Adrenal gland (tissue), 12 donors: ENCODE results near the gene PRKAR1B. TPM values are rescaled to one million over a fixed set of nuclear protein-coding genes. Genes with fewer than 3 reads are reported as not detected.

Experiments used
- DNase-seq, 7 donors: peaks; one replicate each; pipeline ENCODE4 v3.0.0-alpha.2; 2019 to 2020
- H3K27ac ChIP-seq, 5 donors: fragments of 200-600 bp; sonication (generic) in 4 of 5; 1 replicate in 3 of 5; 2 replicates in 2 of 5; pipeline versions ENCODE4 v1.5.1 to v1.8.0; 2016 to 2020; ENCODE audit warnings: mild to moderate bottlenecking in 1 of 5
- H3K27me3 ChIP-seq: fragments of 200-600 bp; 2 replicates; pipeline ENCODE4 v1.8.0; 2021
- H3K36me3 ChIP-seq, 2 donors: fragments of 200-600 bp; replicated peaks in 1 of 2; 1 replicate in 1 of 2; 2 replicates in 1 of 2; pipeline versions ENCODE4 v1.5.1 to v1.8.0; 2018 to 2022
- H3K4me1 ChIP-seq, 2 donors: fragments of 200-600 bp; replicated peaks in 1 of 2; 1 replicate in 1 of 2; 2 replicates in 1 of 2; pipeline versions ENCODE4 v1.5.1 to v1.8.0; 2018 to 2021
- H3K4me3 ChIP-seq, 4 donors: fragments of 200-600 bp; sonication (generic) in 3 of 4; one replicate each; pipeline ENCODE4 v1.5.1; 2016 to 2018
- H3K9me3 ChIP-seq, 3 donors: fragments of 200-600 bp; sonication (generic) in 1 of 3; replicated peaks in 1 of 3; 1 replicate in 2 of 3; 2 replicates in 1 of 3; pipeline versions ENCODE4 v1.5.1 to v1.8.0; 2016 to 2021
- POLR2A ChIP-seq, 2 donors: fragments of 450-650 bp; IDR thresholded peaks; one replicate each; pipeline ENCODE4 v1.6.1; 2017; ENCODE audit warnings: antibody characterized with exemption in 2 of 2, mild to moderate bottlenecking in 2 of 2, moderate library complexity in 1 of 2
- WGBS, 4 donors: extraction: QIAGEN DNeasy Blood & Tissue Kit in 2 of 4; methylation state at CpG; one replicate each; pipeline versions ENCODE4 v1.1.5 to v1.1.7; 2013 to 2017; 5-methylcytosine and 5-hydroxymethylcytosine counted together
- intact Hi-C, 2 donors: fragments of 100-400 bp; cut with DNase I; formaldehyde crosslinking; loops; one replicate each; pipeline versions ENCODE4 v1.14.1 to v1.15.0; 2022 to 2023
- polyA plus RNA-seq, 3 donors: library from polyadenylated mRNA; stranded (reverse); fragments of 200-250 nt in 2 of 3; fragments of 350-450 nt in 1 of 3; fragmentation: Illumina TruSeq in 1 of 3; extraction: RNeasy Lipid Tissue Mini Kit (QIAGEN cat#74804) in 1 of 3; gene quantifications; one replicate each; pipeline ENCODE4 v1.2.3, GENCODE V29; 2013 to 2014
- total RNA-seq, 9 donors: library from RNA; depleted of rRNA in 4 of 9; stranded (reverse); fragments of >200 nt in 4 of 9; fragments of 120-200 nt in 1 of 9; fragmentation: NEBNext Ultra II Directional in 1 of 9; extraction: Animal tissue kit (Norgen Biotek cat#: 25700) in 1 of 9; gene quantifications; one replicate each; pipeline versions ENCODE4 v1.1.0 to v1.2.4, GENCODE V29; 2013 to 2023
- TF ChIP-seq, protein P1 (sequence below), 6 experiments: fragments of 450-650 bp in 4 of 6; fragments of 200-600 bp in 2 of 6; sonication (generic) in 1 of 6; IDR thresholded peaks; 1 replicate in 5 of 6; 2 replicates in 1 of 6; pipeline versions ENCODE4 v1.5.1 to v1.8.0; 2016 to 2021; ENCODE audit warnings: antibody characterized with exemption in 6 of 6, mild to moderate bottlenecking in 2 of 6, moderate library complexity in 1 of 6
- donor health status: healthy with polysubstance abuse.
- donor health status: Bipolar disorder and iron deficiency.
- donor health status: DM: yes; HTN: yes; CAD: no.
- donor health status: DM: no; HTN: no; CAD: no.
- donor health status: DM: no; HTN: no; CAD: no.
- donor health status: DM: yes; HTN: yes; CAD: no.

Gene PRKAR1B
- total and polyA plus RNA-seq, 12 donors, result 5.2 to 21.5 (median 11.7) TPM

DNA sequence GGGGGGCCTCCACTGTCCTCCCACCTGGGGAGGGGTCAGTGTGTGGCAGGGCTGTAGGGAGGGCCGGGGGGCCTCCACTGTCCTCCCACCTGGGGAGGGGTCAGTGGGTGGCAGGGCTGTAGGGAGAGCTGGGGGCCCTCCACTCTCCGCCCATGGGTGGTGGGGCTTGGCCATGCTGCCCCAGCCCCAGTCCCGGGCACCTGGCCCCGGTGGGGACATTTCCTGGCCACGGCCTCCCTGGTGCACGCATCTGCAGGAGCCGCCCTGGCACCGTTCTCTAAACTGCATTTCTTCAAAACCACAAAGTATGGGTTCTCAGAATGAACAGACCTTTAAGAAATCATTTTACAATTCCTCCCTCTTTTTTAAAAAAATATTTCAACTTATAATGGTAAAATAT, 118.1 kb downstream of the PRKAR1B start:
- Histone ChIP-seq H3K36me3 (no peaks in the 10 kb centered on the region), H3K27ac (no peak overlapping the region), H3K27me3 (no peaks in the 10 kb centered on the region), H3K9me3 (no peaks in the 10 kb centered on the region), H3K4me3 (no peak overlapping the region), H3K4me1 (peaks cover 0 to 17% of the 10 kb centered on the region in 2 donors)
- TF ChIP-seq, protein P1, sequence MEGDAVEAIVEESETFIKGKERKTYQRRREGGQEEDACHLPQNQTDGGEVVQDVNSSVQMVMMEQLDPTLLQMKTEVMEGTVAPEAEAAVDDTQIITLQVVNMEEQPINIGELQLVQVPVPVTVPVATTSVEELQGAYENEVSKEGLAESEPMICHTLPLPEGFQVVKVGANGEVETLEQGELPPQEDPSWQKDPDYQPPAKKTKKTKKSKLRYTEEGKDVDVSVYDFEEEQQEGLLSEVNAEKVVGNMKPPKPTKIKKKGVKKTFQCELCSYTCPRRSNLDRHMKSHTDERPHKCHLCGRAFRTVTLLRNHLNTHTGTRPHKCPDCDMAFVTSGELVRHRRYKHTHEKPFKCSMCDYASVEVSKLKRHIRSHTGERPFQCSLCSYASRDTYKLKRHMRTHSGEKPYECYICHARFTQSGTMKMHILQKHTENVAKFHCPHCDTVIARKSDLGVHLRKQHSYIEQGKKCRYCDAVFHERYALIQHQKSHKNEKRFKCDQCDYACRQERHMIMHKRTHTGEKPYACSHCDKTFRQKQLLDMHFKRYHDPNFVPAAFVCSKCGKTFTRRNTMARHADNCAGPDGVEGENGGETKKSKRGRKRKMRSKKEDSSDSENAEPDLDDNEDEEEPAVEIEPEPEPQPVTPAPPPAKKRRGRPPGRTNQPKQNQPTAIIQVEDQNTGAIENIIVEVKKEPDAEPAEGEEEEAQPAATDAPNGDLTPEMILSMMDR (IDR thresholded peaks at IDR 0.05), result no peak
- TF ChIP-seq POLR2A (IDR thresholded peaks at IDR 0.05), result no peak
- DNase-seq, result no peak
- intact Hi-C loops, result no loop called here
- 65 to 88% (median 79%) methylated on average over 5 to 7 of the region's 8 CpGs for WGBS, 4 donors

DNA sequence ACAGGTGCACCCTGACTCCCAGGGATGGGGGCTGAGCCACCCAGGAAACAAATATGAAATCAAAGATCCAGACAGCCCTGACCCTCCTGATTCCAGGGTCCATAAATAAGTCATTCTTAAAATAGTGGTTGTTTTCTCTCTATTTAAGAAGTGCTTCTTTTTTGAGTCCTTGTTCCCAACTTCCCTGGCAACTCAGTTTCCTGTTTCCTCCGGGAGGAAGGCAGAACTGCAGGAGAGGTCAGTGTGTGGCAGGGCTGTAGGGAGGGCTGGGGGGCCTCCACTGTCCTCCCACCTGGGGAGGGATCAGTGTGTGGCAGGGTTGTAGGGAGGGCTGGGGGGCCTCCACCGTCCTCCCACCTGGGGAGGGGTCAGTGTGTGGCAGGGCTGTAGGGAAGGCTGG, 118.7 kb downstream of the PRKAR1B start:
- WGBS, 4 donors, result 40 to 70% (median 53%) methylated on average over 1 to 2 of the region's 2 CpGs
- no peaks in the 10 kb centered on the region for H3K36me3 ChIP-seq
- no peaks in the 10 kb centered on the region for H3K9me3 ChIP-seq
- no peak overlapping the region for H3K4me3 ChIP-seq
- no peak for TF ChIP-seq POLR2A (IDR thresholded peaks at IDR 0.05)
- TF ChIP-seq, protein P1 (IDR thresholded peaks at IDR 0.05), result no peak
- DNase-seq, result no peak
- peak overlapping the region in 2 of 5 donors; percentile 17 to 40 for H3K27ac ChIP-seq
- H3K4me1 ChIP-seq, result peaks cover 0 to 19% of the 10 kb centered on the region in 2 donors
- no peaks in the 10 kb centered on the region for H3K27me3 ChIP-seq
- intact Hi-C loops, result no loop called here

DNA sequence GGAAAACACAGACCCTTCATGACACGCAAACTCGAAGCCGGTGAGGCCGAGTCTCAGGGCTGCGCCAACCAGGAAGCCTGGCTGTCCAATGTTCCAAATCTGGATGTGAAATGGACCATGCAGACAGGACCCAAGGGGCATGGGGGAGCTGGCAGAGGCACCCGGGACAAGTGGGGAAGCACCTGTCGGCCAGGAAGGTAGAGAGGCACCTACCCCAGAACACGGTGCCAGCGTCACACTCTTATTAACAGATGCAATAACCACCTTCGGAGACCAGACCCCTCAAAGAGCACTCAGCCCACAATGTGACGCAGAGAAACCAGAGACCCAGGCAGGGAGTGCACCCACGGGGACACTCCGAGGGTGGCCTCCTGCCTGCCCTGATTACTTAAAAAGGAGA, 119.1 kb downstream of the PRKAR1B start:
- peaks cover 0 to 19% of the 10 kb centered on the region in 2 donors for H3K4me1 ChIP-seq
- H3K27ac ChIP-seq, result peak overlapping the region in 2 of 5 donors; percentile 17 to 40
- no peaks in the 10 kb centered on the region for H3K9me3 ChIP-seq
- intact Hi-C loops, result no loop called here
- H3K4me3 ChIP-seq, result no peak overlapping the region
- no peaks in the 10 kb centered on the region for H3K36me3 ChIP-seq
- H3K27me3 ChIP-seq, result no peaks in the 10 kb centered on the region
- no peak for DNase-seq
- 79 to 89% (median 82%) methylated on average over 9 to 13 of the region's 13 CpGs for WGBS, 4 donors
- TF ChIP-seq POLR2A (IDR thresholded peaks at IDR 0.05), result no peak
- TF ChIP-seq, protein P1 (IDR thresholded peaks at IDR 0.05), result no peak

DNA sequence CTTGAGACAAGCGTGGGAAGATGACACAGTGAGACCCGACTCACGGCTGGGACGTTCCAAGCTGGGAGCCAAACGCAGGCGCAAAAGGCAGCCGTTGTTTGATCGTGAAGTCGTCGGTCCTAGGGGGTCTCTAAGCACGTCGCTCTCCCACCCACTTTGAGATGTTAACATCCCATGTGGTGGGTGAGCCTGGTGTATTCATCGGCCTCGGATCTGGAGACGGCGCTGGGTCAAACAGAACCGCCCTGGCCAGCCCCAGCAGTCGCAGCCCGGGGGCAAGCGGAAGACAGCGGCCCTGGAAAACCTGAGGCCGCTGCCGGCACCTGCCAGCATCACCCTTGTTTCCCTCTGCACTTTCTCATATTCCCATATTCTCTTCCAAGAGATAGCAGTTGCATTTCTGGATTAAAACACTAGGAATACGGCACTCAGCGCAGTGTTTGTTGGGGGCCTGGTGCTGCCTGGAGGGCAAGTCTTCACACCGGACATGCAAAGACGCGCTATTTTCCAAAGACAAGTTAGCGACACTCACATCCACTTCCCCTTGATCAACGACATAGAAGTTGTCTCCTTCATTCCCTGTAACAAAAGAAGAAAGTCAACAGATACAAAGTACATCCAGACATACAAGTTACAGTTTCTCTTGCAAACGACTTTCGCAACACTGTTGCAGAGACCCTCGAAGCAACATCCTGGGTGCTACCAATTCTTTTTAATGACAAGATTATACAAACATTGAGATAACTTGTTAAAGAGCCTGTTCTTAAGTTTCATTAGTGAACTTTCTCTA, 121.2 kb downstream of the PRKAR1B start:
- Histone ChIP-seq H3K36me3 (no peaks in the 10 kb centered on the region), H3K27ac (peak overlapping the region in 2 of 5 donors; percentile 87 to 95), H3K9me3 (no peaks in the 10 kb centered on the region), H3K27me3 (no peaks in the 10 kb centered on the region), H3K4me1 (peaks cover 0 to 25% of the 10 kb centered on the region in 2 donors), H3K4me3 (no peak overlapping the region)
- no peak for DNase-seq
- 90 to 92% (median 91%) methylated on average over 33 of the region's 33 CpGs for WGBS, 4 donors
- TF ChIP-seq, protein P1 (IDR thresholded peaks at IDR 0.05), result no peak
- no peak for TF ChIP-seq POLR2A (IDR thresholded peaks at IDR 0.05)
- intact Hi-C loops, result no loop called here
